Nephron (organoid): ENCODE data around the gene GRAMD1B.

ENCODE experiments used
- H3K27ac Mint-ChIP-seq, 3 experiments: 2 replicates each; pipeline ENCODE4 v1.8.0; 2020; ENCODE audit warnings: mixed read lengths in 3 of 3, mild to moderate bottlenecking in 2 of 3, moderate library complexity in 1 of 3
- H3K27me3 Mint-ChIP-seq: 2 replicates; pipeline ENCODE4 v1.8.0; 2021; ENCODE audit warnings: low read depth, mild to moderate bottlenecking, moderate library complexity, mixed read lengths
- H3K36me3 Mint-ChIP-seq: 2 replicates; pipeline ENCODE4 v1.8.0; 2020; ENCODE audit warnings: low read depth, mixed read lengths
- H3K4me1 Mint-ChIP-seq: 2 replicates; pipeline ENCODE4 v1.8.0; 2020; ENCODE audit warnings: mixed read lengths
- H3K4me3 Mint-ChIP-seq, 3 experiments: 2 replicates each; pipeline ENCODE4 v1.8.0; 2020; ENCODE audit warnings: mild to moderate bottlenecking in 3 of 3, mixed read lengths in 3 of 3, moderate library complexity in 2 of 3
- H3K9me3 Mint-ChIP-seq: 2 replicates; pipeline ENCODE4 v1.8.0; 2020; ENCODE audit warnings: mixed read lengths
- CTCF ChIP-seq, 3 experiments: fragments of 200-600 bp; sonication (generic); IDR thresholded peaks; one replicate each; pipeline ENCODE4 v1.5.0; 2021; ENCODE audit warnings: antibody characterized with exemption in 3 of 3; ENCODE audit not compliant: unreplicated experiment in 3 of 3

The GRAMD1B gene

GRCh38 chr11:123671534-123671933, 241.5 kb downstream of the GRAMD1B start:
- Mint-ChIP-seq H3K27ac (no peak overlapping the region), H3K4me1 (peaks cover 6% of the 10 kb centered on the region)

GRCh38 chr11:123672568-123672967, 242.5 kb downstream of the GRAMD1B start:
- H3K4me1 Mint-ChIP-seq = peaks cover 6% of the 10 kb centered on the region
- no peak overlapping the region for H3K4me3 Mint-ChIP-seq
- no peak for TF ChIP-seq CTCF (IDR thresholded peaks at IDR 0.05; ENCODE audit: unreplicated experiment in 3 of 3)
- H3K9me3 Mint-ChIP-seq = no peaks in the 10 kb centered on the region
- peaks cover 8% of the 10 kb centered on the region for H3K27me3 Mint-ChIP-seq
- H3K36me3 Mint-ChIP-seq = no peaks in the 10 kb centered on the region
- no peak overlapping the region for H3K27ac Mint-ChIP-seq

More at GRCh38 chr11:123671534-123671933, 241.5 kb downstream of the GRAMD1B start:
- Mint-ChIP-seq H3K27me3 (peaks cover 8% of the 10 kb centered on the region), H3K9me3 (no peaks in the 10 kb centered on the region), H3K4me3 (no peak overlapping the region), H3K36me3 (no peaks in the 10 kb centered on the region)
- no peak for TF ChIP-seq CTCF (IDR thresholded peaks at IDR 0.05; ENCODE audit: unreplicated experiment in 3 of 3)

- H3K9me3 Mint-ChIP-seq = no peaks in the 10 kb centered on the region
- H3K27me3 Mint-ChIP-seq = peaks cover 8% of the 10 kb centered on the region
- H3K36me3 Mint-ChIP-seq = no peaks in the 10 kb centered on the region
- H3K27ac Mint-ChIP-seq = no peak overlapping the region
- no peak for TF ChIP-seq CTCF (IDR thresholded peaks at IDR 0.05; ENCODE audit: unreplicated experiment in 3 of 3)
- H3K4me1 Mint-ChIP-seq = peaks cover 6% of the 10 kb centered on the region
- no peak overlapping the region for H3K4me3 Mint-ChIP-seq
Measured at GRCh38 chr11:123674297-123674696, 244.2 kb downstream of the GRAMD1B start.
